GM12878 (cell line): ENCODE data around the gene MTHFS. TPM values are rescaled to one million over a fixed set of nuclear protein-coding genes. Genes with fewer than 3 reads are reported as not detected.

Experiments used
- ATAC-seq: fragments of 200-7000 bp; cut with Tn5 transposase; 3 replicates; pipeline ENCODE4 v1.9.1; 2020; ENCODE audit warnings: mild to moderate bottlenecking, moderate library complexity
- BruUV-seq: library from RNA; stranded (reverse); fragments of 400-500 nt; replicated peaks from 2 replicates; lab custom pipeline; 2021; lab: Mats Ljungman, UMichigan
- CTCF ChIA-PET: fragments of 300-600 bp; sonication (Branson Sonifier 250); formaldehyde crosslinking; extraction: SDS; loops from one replicate; lab custom pipeline; 2021; ENCODE audit warnings: inconsistent platforms; lab: Yijun Ruan, JAX
- POLR2A ChIA-PET: fragments of 350-600 bp; formaldehyde crosslinking; extraction: SDS; loops from one replicate; lab custom pipeline; 2021; ENCODE audit warnings: inconsistent platforms; lab: Charles Lee
- RAD21 ChIA-PET: fragments of 300-600 bp; sonication (Branson Sonifier 250); formaldehyde crosslinking; loops from one replicate; lab custom pipeline; 2023; ENCODE audit warnings: antibody characterized with exemption; ENCODE audit not compliant: unreplicated experiment; lab: Charles Lee
- SMC1A ChIA-PET: fragments of 300-600 bp; sonication (Branson Sonifier 250); formaldehyde crosslinking; loops from one replicate; lab custom pipeline; 2023; ENCODE audit not compliant: unreplicated experiment, uncharacterized antibody; lab: Charles Lee
- DNase-seq: peaks from one replicate; pipeline ENCODE4 v3.0.0-alpha.2; 2011; ENCODE audit warnings: low read depth, low spot score
- FAIRE-seq: peaks from 3 replicates; lab custom pipeline; 2011; peaks lifted over from hg19 to GRCh38; lab: Jason Lieb, UNC
- H2AFZ ChIP-seq: 2 replicates; pipeline ENCODE4 v1.6.0; 2011; ENCODE audit warnings: low read depth, low read length, control low read depth; ENCODE audit not compliant: control insufficient read depth
- H3K27ac ChIP-seq: 2 replicates; pipeline ENCODE4 v1.5.1; 2011; ENCODE audit warnings: control low read depth; ENCODE audit not compliant: control insufficient read depth, insufficient read depth
- H3K27me3 ChIP-seq, 2 experiments: replicated peaks in 1 of 2; 2 replicates each; pipeline versions ENCODE4 v1.6.0 to v1.6.1; 2011; ENCODE audit warnings: low read length in 1 of 2; ENCODE audit not compliant: control insufficient read depth in 2 of 2, insufficient read depth in 2 of 2
- H3K36me3 ChIP-seq, 2 experiments: 2 replicates each; pipeline ENCODE4 v1.5.1; 2011; ENCODE audit warnings: low read length in 1 of 2; ENCODE audit not compliant: control insufficient read depth in 2 of 2, insufficient read depth in 2 of 2
- H3K4me1 ChIP-seq: 2 replicates; pipeline ENCODE4 v1.6.1; 2011; ENCODE audit warnings: mild to moderate bottlenecking, low read length, moderate library complexity, mixed read lengths; ENCODE audit not compliant: control insufficient read depth, insufficient read depth
- H3K4me2 ChIP-seq: 2 replicates; pipeline ENCODE4 v1.6.0; 2011; ENCODE audit warnings: control low read depth; ENCODE audit not compliant: control insufficient read depth, insufficient read depth
- H3K4me3 ChIP-seq: fragments of 200-600 bp; sonication (generic); 2 replicates; pipeline ENCODE4 v1.5.1; 2016
- H3K79me2 ChIP-seq: 2 replicates; pipeline ENCODE4 v1.6.0; 2011; ENCODE audit warnings: low read length; ENCODE audit not compliant: control insufficient read depth, insufficient read depth
- H3K9ac ChIP-seq: 2 replicates; pipeline ENCODE4 v1.8.0; 2011; ENCODE audit warnings: low read length, control low read depth, mixed read lengths; ENCODE audit not compliant: control insufficient read depth, insufficient read depth
- H3K9me3 ChIP-seq: replicated peaks from 3 replicates; pipeline ENCODE4 v1.5.1; 2011; ENCODE audit warnings: mild to moderate bottlenecking, low read length; ENCODE audit not compliant: control insufficient read depth, insufficient read depth
- H4K20me1 ChIP-seq: 2 replicates; pipeline ENCODE4 v1.6.0; 2011; ENCODE audit not compliant: control insufficient read depth, insufficient read depth
- CBX5 ChIP-seq: sonication (generic); IDR thresholded peaks from 2 replicates; pipeline ENCODE4 v1.6.1; 2016; ENCODE audit warnings: low read depth, moderate library complexity, mild to moderate bottlenecking, inconsistent platforms
- DPF2 ChIP-seq: fragments of 450-650 bp; IDR thresholded peaks from 2 replicates; pipeline ENCODE4 v1.6.1; 2017; ENCODE audit warnings: mild to moderate bottlenecking
- JUND ChIP-seq: IDR thresholded peaks from 2 replicates; pipeline ENCODE4 v1.6.1; 2012; ENCODE audit warnings: low read depth, mild to moderate bottlenecking, low read length, improper control_type of control experiment, moderate library complexity
- MYC ChIP-seq: IDR thresholded peaks from 2 replicates; pipeline ENCODE4 v1.6.1; 2011; ENCODE audit warnings: mild to moderate bottlenecking, low read length, moderate library complexity, inconsistent platforms; ENCODE audit not compliant: insufficient read depth, insufficient replicate concordance, insufficient read length, severe bottlenecking
- PAX5 ChIP-seq: IDR thresholded peaks from 2 replicates; pipeline ENCODE4 v1.6.1; 2011; ENCODE audit warnings: low read depth, low read length, borderline replicate concordance
- PRDM15 ChIP-seq: fragments of 450-650 bp; formaldehyde crosslinking; IDR thresholded peaks from 2 replicates; pipeline ENCODE4 v1.4.0; 2020; ENCODE audit warnings: mild to moderate bottlenecking, moderate library complexity
- RBBP5 ChIP-seq: fragments of 200-600 bp; sonication (generic); conservative IDR thresholded peaks from 2 replicates; pipeline ENCODE4 v1.6.1; 2016
- SUZ12 ChIP-seq: fragments of 200-600 bp; sonication (generic); IDR thresholded peaks from one replicate; pipeline ENCODE4 v1.6.1; 2018; ENCODE audit warnings: antibody characterized with exemption, mild to moderate bottlenecking; ENCODE audit not compliant: unreplicated experiment
- TCF7 ChIP-seq: IDR thresholded peaks from 2 replicates; pipeline ENCODE4 v1.6.1; 2014; ENCODE audit warnings: antibody characterized with exemption, borderline replicate concordance
- YY1 ChIP-seq: IDR thresholded peaks from 2 replicates; pipeline ENCODE4 v1.6.1; 2011; ENCODE audit warnings: low read depth, mild to moderate bottlenecking, low read length
- ZNF592 ChIP-seq: fragments of 450-650 bp; IDR thresholded peaks from 2 replicates; pipeline ENCODE4 v1.6.1; 2017; ENCODE audit warnings: mild to moderate bottlenecking, moderate library complexity
- WGBS: methylation state at CpG from one replicate; pipeline ENCODE4 v1.1.6; 2016; ENCODE audit warnings: low lambda C conversion rate; ENCODE audit not compliant: insufficient replicate concordance, insufficient coverage; ENCODE audit errors: missing lambda C conversion rate; 5-methylcytosine and 5-hydroxymethylcytosine counted together
- in situ Hi-C: fragments of 300-500 bp; cut with MboI; formaldehyde crosslinking; loops from 9 replicates; pipeline ENCODE4 v1.14.3; 2018; ENCODE audit warnings: mixed read lengths
- intact Hi-C: fragments of 100-400 bp; cut with micrococcal nuclease; formaldehyde crosslinking; loops from one replicate; pipeline ENCODE4 v1.14.2; 2022; ENCODE audit not compliant: unreplicated experiment
- polyA plus RNA-seq, 11 experiments: library from polyadenylated mRNA; depleted of rRNA in 4 of 11; unstranded in 6 of 11; stranded (reverse) in 5 of 11; fragments of >200 nt; fragmentation: Nextera tagmentation in 4 of 11; fragmentation: Illumina TruSeq in 1 of 11; extraction: Ambion mirVana in 4 of 11; extraction: Trizol in 1 of 11; gene quantifications; 1 replicate in 1 of 11; 2 replicates in 10 of 11; pipeline versions ENCODE4 v1.2.1 to v1.2.3, GENCODE V29; 2011 to 2016; ENCODE audit warnings: inconsistent platforms in 2 of 11, missing spikeins in 2 of 11, low read depth in 1 of 11
- total RNA-seq, 4 experiments: library from RNA; depleted of rRNA in 3 of 4; stranded (reverse); fragments of >200 nt in 3 of 4; fragmentation: Illumina TruSeq in 1 of 4; extraction: Trizol in 1 of 4; gene quantifications; 2 replicates each; pipeline versions ENCODE4 v1.2.1 to v1.2.3, GENCODE V29; 2013 to 2021

Gene MTHFS
- total and polyA plus RNA-seq, 10 of the 15 experiments (the other 5 are each of a cell fraction or from before 2014, with no cell fraction given): 14.0 to 81.9 (median 31.8) TPM

- TF ChIP-seq MYC: no peak
- TF ChIP-seq RBBP5: no peak
Measured at GRCh38 chr15:79881254-79881653, 15.6 kb downstream of the MTHFS start (continued).

DNA sequence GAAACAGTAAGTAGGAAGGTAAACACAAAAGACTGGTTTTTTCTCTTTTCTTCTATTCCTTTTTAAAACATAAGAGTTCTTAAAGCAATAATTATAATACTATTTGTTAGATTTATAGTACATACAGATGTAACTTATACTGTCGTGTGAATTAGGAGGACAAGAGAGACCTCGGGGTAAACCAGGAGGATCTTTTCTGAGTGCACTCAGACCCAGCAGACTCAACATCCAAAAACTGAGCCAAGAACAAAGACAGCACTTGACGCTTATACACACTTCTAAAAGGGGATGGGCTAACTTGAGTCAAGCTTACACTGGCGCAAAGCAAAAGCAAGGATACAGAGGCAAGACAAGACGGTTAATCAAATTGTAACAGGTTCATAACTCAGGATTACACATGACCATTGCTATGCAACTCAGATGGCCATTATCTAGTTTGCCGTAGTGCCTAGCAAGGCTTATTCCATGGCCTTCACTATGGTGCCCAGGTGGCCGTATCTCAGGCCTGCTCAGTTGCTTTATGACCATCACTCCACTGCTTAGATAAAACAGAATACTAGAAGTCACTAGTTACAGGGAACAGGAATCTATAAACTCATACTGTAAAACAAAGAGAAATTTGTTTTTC is 18.6 kb downstream of the MTHFS start:
- Histone ChIP-seq H3K9ac (no peak overlapping the region), H3K4me2 (no peak overlapping the region), H3K4me3 (no peak overlapping the region), H3K9me3 (peaks cover 17% of the 10 kb centered on the region), H3K4me1 (no peaks in the 10 kb centered on the region), H4K20me1 (no peaks in the 10 kb centered on the region), H3K27me3 (no peaks in the 10 kb centered on the region), H3K27ac (no peak overlapping the region), H3K36me3 (peaks cover 3 to 18% of the 10 kb centered on the region in 2 experiments; a peak in 2 of 4 replicates), H3K79me2 (no peaks in the 10 kb centered on the region), H2AFZ (no peak overlapping the region)
- RAD21 ChIA-PET: no interaction called here
- no TSS peak for BruUV-seq
- no peak for ATAC-seq
- intact Hi-C loops (no loop called here), in situ Hi-C loops (no loop called here)
- FAIRE-seq: no peak
- TF ChIP-seq PAX5: no peak
- TF ChIP-seq PRDM15 (CRISPR knock-in tag): no peak
- no peak for TF ChIP-seq ZNF592
- TF ChIP-seq JUND: no peak
- TF ChIP-seq YY1: no peak
- TF ChIP-seq TCF7: no peak
- TF ChIP-seq SUZ12: no peak
- peak; percentile 75; the same call in 1 of the 2 replicates for TF ChIP-seq CBX5
- TF ChIP-seq DPF2: no peak
- CTCF ChIA-PET: no interaction called here
- POLR2A ChIA-PET: no interaction called here
- 88% methylated on average over 7 of the region's 7 CpGs for WGBS
- SMC1A ChIA-PET: no interaction called here
- DNase-seq: no peak
